WTC11 (cell line): ENCODE results near the gene ADNP2. TPM values are rescaled to one million over a fixed set of nuclear protein-coding genes. Genes with fewer than 3 reads are reported as not detected.
"Not testable (repeated sequence)": the region's sequence is repeated elsewhere in the genome, so short reads cannot be mapped to it uniquely, and the experiment has no call there.

ENCODE experiments used
- ATAC-seq: fragments of 200-7000 bp; cut with Tn5 transposase; 2 replicates; pipeline ENCODE4 v1.10.0; 2021; ENCODE audit warnings: mild to moderate bottlenecking, moderate library complexity
- CTCF ChIA-PET: fragments of 300-600 bp; sonication (Branson Sonifier 250); formaldehyde crosslinking; loops from one replicate; lab custom pipeline; 2021; ENCODE audit warnings: antibody characterized with exemption; lab: Charles Lee
- POLR2A ChIA-PET: fragments of 350-600 bp; sonication (Branson Sonifier 250); formaldehyde crosslinking; loops from one replicate; lab custom pipeline; 2021; ENCODE audit warnings: antibody characterized with exemption; lab: Charles Lee
- DNase-seq: peaks from one replicate; pipeline ENCODE4 v3.0.0; 2021; ENCODE audit warnings: low spot score
- H3K27ac Mint-ChIP-seq: 2 replicates; pipeline ENCODE4 v1.8.0; 2021; ENCODE audit warnings: mixed read lengths
- H3K27me3 Mint-ChIP-seq: 2 replicates; pipeline ENCODE4 v1.8.0; 2021; ENCODE audit warnings: low read depth, mild to moderate bottlenecking, moderate library complexity, mixed read lengths
- H3K36me3 Mint-ChIP-seq: 2 replicates; pipeline ENCODE4 v1.8.0; 2021; ENCODE audit warnings: mixed read lengths
- H3K4me1 Mint-ChIP-seq: 2 replicates; pipeline ENCODE4 v1.8.0; 2022; ENCODE audit warnings: mixed read lengths
- H3K4me3 Mint-ChIP-seq: 2 replicates; pipeline ENCODE4 v1.8.0; 2021; ENCODE audit warnings: mild to moderate bottlenecking, moderate library complexity, mixed read lengths
- H3K9me3 Mint-ChIP-seq: 2 replicates; pipeline ENCODE4 v1.8.0; 2021; ENCODE audit warnings: mixed read lengths
- AR ChIP-seq: fragments of 250-450 bp; sonication (Bioruptor Pico); IDR thresholded peaks from 2 replicates; pipeline ENCODE4 v1.9.0; 2021; ENCODE audit warnings: mild to moderate bottlenecking
- CREB1 ChIP-seq: sonication (generic); formaldehyde crosslinking; IDR thresholded peaks from 2 replicates; pipeline ENCODE4 v1.8.0; 2023; ENCODE audit warnings: mild to moderate bottlenecking, missing genetic modification reagents
- CREM ChIP-seq: sonication (generic); formaldehyde crosslinking; IDR thresholded peaks from 2 replicates; pipeline ENCODE4 v1.8.1; 2022; ENCODE audit warnings: mild to moderate bottlenecking, missing genetic modification reagents, moderate library complexity
- E2F1 ChIP-seq: sonication (generic); formaldehyde crosslinking; IDR thresholded peaks from 2 replicates; pipeline ENCODE4 v1.8.0; 2022; ENCODE audit warnings: mild to moderate bottlenecking, missing genetic modification reagents
- ETV6 ChIP-seq: sonication (generic); formaldehyde crosslinking; IDR thresholded peaks from 2 replicates; pipeline ENCODE4 v1.8.1; 2022; ENCODE audit warnings: mild to moderate bottlenecking, missing genetic modification reagents
- FOXP4 ChIP-seq: sonication (generic); formaldehyde crosslinking; IDR thresholded peaks from 2 replicates; pipeline ENCODE4 v1.8.0; 2022; ENCODE audit warnings: mild to moderate bottlenecking, missing genetic modification reagents
- GTF2I ChIP-seq: fragments of 250-450 bp; sonication (Bioruptor Pico); conservative IDR thresholded peaks from 2 replicates; pipeline ENCODE4 v1.4.0; 2021; ENCODE audit warnings: mild to moderate bottlenecking
- IRF2 ChIP-seq: sonication (generic); formaldehyde crosslinking; IDR thresholded peaks from 2 replicates; pipeline ENCODE4 v1.8.0; 2022; ENCODE audit warnings: low read depth, missing genetic modification reagents, borderline replicate concordance
- JUN ChIP-seq: sonication (generic); formaldehyde crosslinking; IDR thresholded peaks from 2 replicates; pipeline ENCODE4 v1.8.0; 2023; ENCODE audit warnings: mild to moderate bottlenecking, missing genetic modification reagents
- NFE2L1 ChIP-seq: sonication (generic); formaldehyde crosslinking; IDR thresholded peaks from 2 replicates; pipeline ENCODE4 v1.8.1; 2023; ENCODE audit warnings: missing genetic modification reagents
- NR3C1 ChIP-seq: sonication (generic); formaldehyde crosslinking; conservative IDR thresholded peaks from 2 replicates; pipeline ENCODE4 v1.8.1; 2023; ENCODE audit warnings: low read depth, mild to moderate bottlenecking, missing genetic modification reagents
- PRDM15 ChIP-seq: sonication (generic); formaldehyde crosslinking; IDR thresholded peaks from 2 replicates; pipeline ENCODE4 v1.8.0; 2022; ENCODE audit warnings: missing genetic modification reagents
- RORB ChIP-seq: fragments of 250-450 bp; sonication (Bioruptor Pico); IDR thresholded peaks from 2 replicates; pipeline ENCODE4 v1.9.0; 2021; ENCODE audit warnings: mild to moderate bottlenecking
- TEAD1 ChIP-seq: sonication (generic); formaldehyde crosslinking; IDR thresholded peaks from 2 replicates; pipeline ENCODE4 v1.8.0; 2022; ENCODE audit warnings: mild to moderate bottlenecking, missing genetic modification reagents
- ZBTB43 ChIP-seq: sonication (generic); formaldehyde crosslinking; IDR thresholded peaks from 2 replicates; pipeline ENCODE4 v1.8.1; 2023; ENCODE audit warnings: mild to moderate bottlenecking, missing genetic modification reagents
- ZNF219 ChIP-seq: sonication (generic); formaldehyde crosslinking; IDR thresholded peaks from 2 replicates; pipeline ENCODE4 v1.8.0; 2023; ENCODE audit warnings: missing genetic modification reagents, mild to moderate bottlenecking, borderline replicate concordance
- ZNF232 ChIP-seq: sonication (generic); formaldehyde crosslinking; IDR thresholded peaks from 2 replicates; pipeline ENCODE4 v1.8.0; 2022; ENCODE audit warnings: mild to moderate bottlenecking, missing genetic modification reagents
- ZNF396 ChIP-seq: fragments of 250-450 bp; sonication (Bioruptor Pico); IDR thresholded peaks from 2 replicates; pipeline ENCODE4 v1.8.0; 2021; ENCODE audit warnings: mild to moderate bottlenecking, moderate library complexity, borderline replicate concordance
- ZNF425 ChIP-seq: fragments of 250-450 bp; sonication (Bioruptor Pico); conservative IDR thresholded peaks from 2 replicates; pipeline ENCODE4 v1.9.0; 2021; ENCODE audit warnings: mild to moderate bottlenecking
- ZNF671 ChIP-seq: fragments of 250-450 bp; sonication (Bioruptor Pico); IDR thresholded peaks from 2 replicates; pipeline ENCODE4 v1.8.0; 2021; ENCODE audit warnings: mild to moderate bottlenecking
- total RNA-seq: library from RNA; stranded (reverse); gene quantifications from 3 replicates; pipeline ENCODE4 v1.2.3, GENCODE V29; 2021

The ADNP2 gene
- total RNA-seq, 1 experiment from 2014 or later = 56.0 TPM

- no peak for TF ChIP-seq ZNF396
- no peak for TF ChIP-seq TEAD1 (CRISPR knock-in tag)
Observed at GRCh38 chr18:80161781-80162417, 52.8 kb downstream of the ADNP2 start (continued).

- DNase-seq = no peak
- POLR2A ChIA-PET = no interaction called here
- H3K36me3 Mint-ChIP-seq = peaks cover 50% of the 10 kb centered on the region
- H3K27me3 Mint-ChIP-seq = peaks cover 4% of the 10 kb centered on the region
- ATAC-seq = no peak
- H3K27ac Mint-ChIP-seq = no peak overlapping the region
- TF ChIP-seq E2F1 (no peak), AR (no peak), FOXP4 (CRISPR knock-in tag) (no peak), JUN (CRISPR knock-in tag) (no peak), ETV6 (CRISPR knock-in tag) (no peak), CREB1 (CRISPR knock-in tag) (no peak), PRDM15 (no peak), ZBTB43 (no peak), NR3C1 (CRISPR knock-in tag) (no peak), ZNF671 (CRISPR knock-in tag) (no peak), NFE2L1 (no peak), RORB (CRISPR knock-in tag) (no peak), ZNF219 (no peak), ZNF232 (CRISPR knock-in tag) (no peak), CREM (CRISPR knock-in tag) (no peak), GTF2I (CRISPR knock-in tag) (no peak), IRF2 (CRISPR knock-in tag) (no peak), ZNF425 (CRISPR knock-in tag) (no peak)
- no peak overlapping the region for H3K4me3 Mint-ChIP-seq
- no peaks in the 10 kb centered on the region for H3K4me1 Mint-ChIP-seq
- CTCF ChIA-PET = no interaction called here
- H3K9me3 Mint-ChIP-seq = peaks cover 42% of the 10 kb centered on the region
Observed at GRCh38 chr18:80163183-80163582, 54.1 kb downstream of the ADNP2 start.

- H3K4me3 Mint-ChIP-seq, H3K4me1 Mint-ChIP-seq, H3K27me3 Mint-ChIP-seq, H3K27ac Mint-ChIP-seq, DNase-seq, ATAC-seq, POLR2A ChIA-PET, CTCF ChIA-PET: not testable (repeated sequence)
- Mint-ChIP-seq H3K9me3 (peaks cover 42% of the 10 kb centered on the region), H3K36me3 (peaks cover 50% of the 10 kb centered on the region)
Observed at GRCh38 chr18:80164727-80165355, 55.8 kb downstream of the ADNP2 start.
